Kidney epithelial cell (primary cell): Measurements from ENCODE around the gene NADK2. TPM values are rescaled to one million over a fixed set of nuclear protein-coding genes. Genes with fewer than 3 reads are reported as not detected.

ENCODE experiments used
- DNase-seq: peaks from one replicate; pipeline ENCODE4 v3.0.0-alpha.2; 2010; ENCODE audit warnings: low read depth
- H3K27me3 ChIP-seq: 2 replicates; pipeline ENCODE4 v1.6.0; 2011; ENCODE audit warnings: low read length; ENCODE audit not compliant: control insufficient read depth, insufficient read depth
- H3K36me3 ChIP-seq: 2 replicates; pipeline ENCODE4 v1.5.1; 2011; ENCODE audit warnings: low read length; ENCODE audit not compliant: control insufficient read depth, insufficient read depth
- H3K4me3 ChIP-seq: 2 replicates; pipeline ENCODE4 v1.5.1; 2011; ENCODE audit warnings: low read depth, mild to moderate bottlenecking, control low read depth, low read length
- total RNA-seq: library from RNA; depleted of rRNA; stranded (reverse); fragments of >200 nt; gene quantifications from 2 replicates; pipeline ENCODE4 v1.2.3, GENCODE V29; 2015
- TF ChIP-seq, protein P1 (sequence below): IDR thresholded peaks from 2 replicates; pipeline ENCODE4 v1.5.1; 2011; ENCODE audit warnings: mild to moderate bottlenecking, moderate library complexity, low read length, control low read depth, inconsistent platforms; ENCODE audit not compliant: insufficient read depth, poor library complexity, severe bottlenecking

NADK2 gene
- total RNA-seq, 1 donor from 2014 or later: 12.2 TPM

DNA sequence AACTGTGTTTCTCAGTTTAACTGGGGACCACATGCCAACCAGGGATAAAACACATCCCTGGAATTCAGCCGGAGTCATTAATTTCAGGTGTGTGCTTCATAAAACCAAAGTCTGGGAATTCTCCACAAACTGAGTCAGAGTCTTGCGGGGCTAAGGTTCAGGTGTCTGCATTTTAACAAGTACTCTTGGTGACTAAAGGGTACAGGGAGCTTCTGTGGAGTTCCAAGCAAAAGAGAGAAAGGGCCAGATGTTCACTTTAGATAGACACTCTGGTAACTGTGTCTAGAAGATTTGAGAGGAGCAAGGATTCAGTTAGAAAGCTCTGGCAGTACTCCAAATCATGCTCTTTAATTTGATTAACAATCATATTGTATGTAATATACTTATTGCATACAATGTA is 4.0 kb downstream of the NADK2 start:
- no peaks in the 10 kb centered on the region for H3K36me3 ChIP-seq
- H3K4me3 ChIP-seq: no peak overlapping the region
- DNase-seq: no peak
- H3K27me3 ChIP-seq: no peaks in the 10 kb centered on the region
- TF ChIP-seq, protein P1, sequence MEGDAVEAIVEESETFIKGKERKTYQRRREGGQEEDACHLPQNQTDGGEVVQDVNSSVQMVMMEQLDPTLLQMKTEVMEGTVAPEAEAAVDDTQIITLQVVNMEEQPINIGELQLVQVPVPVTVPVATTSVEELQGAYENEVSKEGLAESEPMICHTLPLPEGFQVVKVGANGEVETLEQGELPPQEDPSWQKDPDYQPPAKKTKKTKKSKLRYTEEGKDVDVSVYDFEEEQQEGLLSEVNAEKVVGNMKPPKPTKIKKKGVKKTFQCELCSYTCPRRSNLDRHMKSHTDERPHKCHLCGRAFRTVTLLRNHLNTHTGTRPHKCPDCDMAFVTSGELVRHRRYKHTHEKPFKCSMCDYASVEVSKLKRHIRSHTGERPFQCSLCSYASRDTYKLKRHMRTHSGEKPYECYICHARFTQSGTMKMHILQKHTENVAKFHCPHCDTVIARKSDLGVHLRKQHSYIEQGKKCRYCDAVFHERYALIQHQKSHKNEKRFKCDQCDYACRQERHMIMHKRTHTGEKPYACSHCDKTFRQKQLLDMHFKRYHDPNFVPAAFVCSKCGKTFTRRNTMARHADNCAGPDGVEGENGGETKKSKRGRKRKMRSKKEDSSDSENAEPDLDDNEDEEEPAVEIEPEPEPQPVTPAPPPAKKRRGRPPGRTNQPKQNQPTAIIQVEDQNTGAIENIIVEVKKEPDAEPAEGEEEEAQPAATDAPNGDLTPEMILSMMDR: no peak

DNA sequence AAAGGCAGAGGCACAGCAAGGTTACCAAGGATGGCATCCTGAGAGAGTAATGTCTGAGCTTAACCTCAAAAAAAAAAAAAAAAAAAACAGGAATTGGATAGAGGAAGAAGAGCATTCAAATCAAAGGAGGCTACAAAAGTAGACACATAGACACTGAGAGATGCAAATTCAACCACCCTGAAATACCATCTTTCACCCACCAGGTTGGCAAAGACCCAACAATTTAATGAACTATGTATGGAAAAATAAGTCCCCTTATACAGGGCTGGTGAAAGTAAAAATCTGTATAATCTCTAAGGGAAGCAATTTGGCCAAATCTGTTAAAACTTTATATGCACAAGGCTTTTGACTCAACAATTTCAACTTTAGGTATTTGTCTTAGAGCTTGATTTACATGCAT is 4.9 kb downstream of the NADK2 start:
- Histone ChIP-seq H3K27me3 (no peaks in the 10 kb centered on the region), H3K4me3 (no peak overlapping the region), H3K36me3 (no peaks in the 10 kb centered on the region)
- TF ChIP-seq, protein P1: no peak
- DNase-seq: no peak

DNA sequence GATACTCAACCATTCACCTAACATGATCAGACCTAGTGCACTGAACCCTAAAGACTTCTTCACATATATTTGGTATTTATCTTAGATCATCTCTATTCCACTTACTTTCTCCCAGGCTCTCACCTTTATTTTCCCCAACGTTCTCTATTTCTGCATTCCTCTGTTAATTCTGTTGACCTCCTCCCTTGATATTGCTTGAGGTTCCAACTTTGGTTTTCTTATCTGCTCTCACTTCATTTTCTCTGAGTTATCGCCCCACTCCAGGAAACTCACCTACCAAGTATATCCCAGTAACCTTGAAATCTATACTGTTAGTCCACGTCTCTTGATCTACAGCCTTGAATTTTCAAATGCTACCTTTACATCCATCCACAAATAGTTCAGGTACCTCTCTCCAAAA is 9.2 kb downstream of the NADK2 start:
- TF ChIP-seq, protein P1: no peak
- Histone ChIP-seq H3K36me3 (no peaks in the 10 kb centered on the region), H3K4me3 (no peak overlapping the region), H3K27me3 (no peaks in the 10 kb centered on the region)
- no peak for DNase-seq

DNA sequence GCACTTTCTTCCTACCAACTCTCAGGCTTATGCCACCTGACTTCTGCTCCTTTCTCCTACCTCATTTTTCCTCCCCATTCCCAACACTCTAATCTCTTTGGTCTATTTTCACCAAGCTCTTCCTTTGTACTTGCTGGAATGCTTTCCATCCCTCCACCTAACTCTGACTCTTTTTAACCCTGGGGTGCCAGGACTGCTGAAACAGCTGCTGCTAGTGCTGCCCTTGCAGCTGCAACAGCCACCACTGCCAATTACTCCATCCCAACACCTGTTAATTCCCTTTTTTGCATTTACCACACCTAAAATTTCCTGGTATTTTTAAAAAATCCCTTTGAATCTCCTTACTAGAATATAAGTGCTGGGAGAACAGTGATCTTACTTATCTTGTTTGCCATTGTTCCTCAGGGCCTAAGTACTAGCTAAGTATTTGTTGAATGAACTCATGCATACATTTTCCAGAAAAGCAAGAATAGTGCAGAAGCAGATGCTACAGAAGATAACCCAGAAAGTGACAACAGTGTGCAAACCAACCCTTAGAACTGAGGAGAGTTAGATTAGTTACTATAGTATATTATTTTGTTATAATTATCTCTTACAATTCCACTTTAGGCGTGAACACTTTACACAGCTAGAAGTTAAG is 11.5 kb downstream of the NADK2 start:
- Histone ChIP-seq H3K27me3 (no peaks in the 10 kb centered on the region), H3K36me3 (no peaks in the 10 kb centered on the region), H3K4me3 (no peak overlapping the region)
- no peak for DNase-seq
- TF ChIP-seq, protein P1: no peak

DNA sequence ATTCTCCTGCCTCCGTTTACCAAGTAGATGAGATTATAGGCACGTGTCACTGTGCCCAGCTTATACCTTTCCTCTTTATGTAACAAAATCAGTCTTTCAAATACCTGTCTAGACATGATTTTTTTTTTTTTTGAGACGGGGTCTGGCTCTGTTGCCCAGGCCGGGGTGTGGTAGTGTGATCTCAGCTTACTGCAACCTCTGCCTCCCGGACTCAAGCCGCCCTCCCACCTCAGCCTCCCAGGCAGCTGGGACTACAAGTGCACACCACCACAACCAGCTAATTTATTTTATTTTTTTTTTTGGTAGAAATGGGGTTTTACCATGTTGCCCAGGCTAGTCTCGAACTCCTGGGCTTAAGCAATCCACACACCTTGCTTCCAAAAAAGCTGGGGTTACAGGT is 13.2 kb downstream of the NADK2 start:
- H3K36me3 ChIP-seq: no peaks in the 10 kb centered on the region
- TF ChIP-seq, protein P1: no peak
- no peaks in the 10 kb centered on the region for H3K27me3 ChIP-seq
- DNase-seq: no peak
- H3K4me3 ChIP-seq: no peak overlapping the region

DNA sequence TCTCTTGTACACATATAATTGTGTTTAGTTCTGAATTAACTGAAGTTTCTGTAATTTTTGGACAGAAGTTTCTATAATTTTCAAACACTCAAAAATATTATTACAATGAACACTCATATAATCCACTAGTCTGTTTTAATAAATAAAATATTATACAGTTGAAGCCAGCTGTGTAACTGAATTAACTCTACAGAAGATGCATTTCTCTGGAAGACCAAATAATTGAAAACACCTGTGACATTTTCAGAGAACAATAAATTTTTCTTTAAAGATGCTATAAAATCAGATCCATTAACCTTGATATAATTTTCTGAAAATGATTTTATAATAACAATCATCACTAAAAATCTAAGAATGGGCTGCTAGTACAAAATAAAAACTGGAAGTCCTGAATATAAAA is 14.7 kb downstream of the NADK2 start:
- DNase-seq: no peak
- TF ChIP-seq, protein P1: no peak

More for the DNA sequence above, 14.7 kb downstream of the NADK2 start:
- H3K27me3 ChIP-seq: no peaks in the 10 kb centered on the region
- H3K4me3 ChIP-seq: no peak overlapping the region
- H3K36me3 ChIP-seq: no peaks in the 10 kb centered on the region
